K562 (cell line): ENCODE data around the gene PLAC9. TPM values are rescaled to one million over a fixed set of nuclear protein-coding genes. Genes with fewer than 3 reads are reported as not detected.

Experiments
- ATAC-seq: fragments of 200-7000 bp; cut with Tn5 transposase; 3 replicates; pipeline ENCODE4 v1.9.1; 2020; ENCODE audit warnings: moderate library complexity
- BruUV-seq: library from RNA; stranded (reverse); fragments of 400-500 nt; replicated peaks from 2 replicates; lab custom pipeline; 2021; lab: Mats Ljungman, UMichigan
- CTCF ChIA-PET: fragments of 300-600 bp; formaldehyde crosslinking; extraction: SDS; loops from one replicate; lab custom pipeline; 2021; ENCODE audit warnings: low intra/inter-chr PET ratio; lab: Yijun Ruan, JAX
- POLR2A ChIA-PET: fragments of 300-600, 350-650 bp; sonication (Branson Sonifier 250); formaldehyde crosslinking; extraction: SDS; loops from one replicate; lab custom pipeline; 2021; ENCODE audit warnings: antibody characterized with exemption, inconsistent platforms; lab: Yijun Ruan, JAX
- DNase-seq, 4 experiments: peaks; one replicate each; pipeline versions ENCODE4 v3.0.0 to v3.0.0-alpha.2; 2011 to 2018; ENCODE audit warnings: low spot score in 3 of 4, mixed read lengths in 3 of 4; ENCODE audit errors: extremely low read depth in 1 of 4
- FAIRE-seq: peaks from 2 replicates; lab custom pipeline; 2011; peaks lifted over from hg19 to GRCh38; lab: Jason Lieb, UNC
- H2AFZ ChIP-seq: 2 replicates; pipeline ENCODE4 v1.6.0; 2011; ENCODE audit warnings: low read depth, low read length, control low read depth, inconsistent platforms
- H3K27ac ChIP-seq: fragments of 200-600 bp; 3 replicates; pipeline ENCODE4 v1.8.0; 2011; ENCODE audit warnings: low read depth, mild to moderate bottlenecking, control low read depth, inconsistent platforms, low read length, moderate library complexity, mixed read lengths; ENCODE audit errors: extremely low read depth
- H3K27me3 ChIP-seq, 2 experiments: fragments of 300-600 bp in 1 of 2; 2 replicates in 1 of 2; 3 replicates in 1 of 2; pipeline versions ENCODE4 v1.6.0 to v1.8.0; 2011; ENCODE audit warnings: inconsistent platforms in 2 of 2, low read length in 2 of 2, mild to moderate bottlenecking in 1 of 2, mixed read lengths in 1 of 2, moderate library complexity in 1 of 2; ENCODE audit not compliant: control insufficient read depth in 2 of 2, insufficient read depth in 2 of 2
- H3K36me3 ChIP-seq: fragments of 300-600 bp; 3 replicates; pipeline ENCODE4 v1.8.0; 2011; ENCODE audit warnings: mild to moderate bottlenecking, low read length, inconsistent platforms; ENCODE audit not compliant: control insufficient read depth, insufficient read depth
- H3K4me1 ChIP-seq, 2 experiments: fragments of 200-600 bp in 1 of 2; replicated peaks in 1 of 2; 2 replicates in 1 of 2; 3 replicates in 1 of 2; pipeline versions ENCODE4 v1.5.1 to v1.8.0; 2011; ENCODE audit warnings: inconsistent platforms in 2 of 2, low read length in 2 of 2, mild to moderate bottlenecking in 1 of 2, mixed read lengths in 1 of 2, moderate library complexity in 1 of 2; ENCODE audit not compliant: control insufficient read depth in 2 of 2, insufficient read depth in 2 of 2
- H3K4me2 ChIP-seq: 2 replicates; pipeline ENCODE4 v1.6.1; 2011; ENCODE audit warnings: low read length, control low read depth, inconsistent platforms, mixed read lengths; ENCODE audit not compliant: insufficient read depth
- H3K4me3 ChIP-seq: fragments of 200-600 bp; sonication (generic), shearing (Covaris generic); 2 replicates; pipeline ENCODE4 v1.5.1; 2016; ENCODE audit warnings: control low read depth, inconsistent platforms
- H3K79me2 ChIP-seq: fragments of 200-600 bp; 3 replicates; pipeline ENCODE4 v1.8.0; 2011; ENCODE audit warnings: low read length, inconsistent platforms; ENCODE audit not compliant: control insufficient read depth, insufficient read depth
- H3K9ac ChIP-seq, 2 experiments: 2 replicates each; pipeline versions ENCODE4 v1.6.0 to v1.6.1; 2011; ENCODE audit warnings: low read depth in 2 of 2, low read length in 2 of 2, control low read depth in 1 of 2, inconsistent platforms in 1 of 2, mild to moderate bottlenecking in 1 of 2, mixed read lengths in 1 of 2; ENCODE audit not compliant: insufficient read depth in 1 of 2
- H3K9me1 ChIP-seq: one replicate; pipeline ENCODE4 v1.6.0; 2011; ENCODE audit warnings: inconsistent platforms, mild to moderate bottlenecking, low read length, moderate library complexity; ENCODE audit not compliant: control insufficient read depth, insufficient read depth
- H3K9me3 ChIP-seq: replicated peaks from 2 replicates; pipeline ENCODE4 v1.5.1; 2011; ENCODE audit warnings: low read depth, low read length, inconsistent platforms; ENCODE audit not compliant: control insufficient read depth, insufficient read depth
- H4K20me1 ChIP-seq: replicated peaks from 2 replicates; pipeline ENCODE4 v1.6.1; 2011; ENCODE audit warnings: low read length, inconsistent platforms, mixed read lengths; ENCODE audit not compliant: control insufficient read depth, insufficient read depth
- ATF7 ChIP-seq: fragments of 450-650 bp; IDR thresholded peaks from 2 replicates; pipeline ENCODE4 v1.7.1; 2014; ENCODE audit warnings: mild to moderate bottlenecking, moderate library complexity
- ZNF449 ChIP-seq: fragments of 250-450 bp; sonication (Bioruptor Pico); IDR thresholded peaks from 2 replicates; pipeline ENCODE4 v1.8.0; 2022; ENCODE audit warnings: moderate library complexity, mild to moderate bottlenecking, inconsistent platforms
- ZNF764 ChIP-seq: fragments of 250-450 bp; sonication (Bioruptor Pico); IDR thresholded peaks from 2 replicates; pipeline ENCODE4 v1.4.0; 2020; ENCODE audit warnings: low read depth, mild to moderate bottlenecking, moderate library complexity
- WGBS: fragments of 100-300 bp; shearing (Covaris generic); methylation state at CpG from one replicate; pipeline ENCODE4 v1.1.6; 2016; ENCODE audit warnings: low coverage, mixed read lengths; ENCODE audit not compliant: insufficient coverage; ENCODE audit errors: missing lambda C conversion rate; 5-methylcytosine and 5-hydroxymethylcytosine counted together
- in situ Hi-C: fragments of 300-500 bp; cut with MboI; formaldehyde crosslinking; loops from 4 replicates; pipeline ENCODE4 v1.15.0; 2018; ENCODE audit warnings: inconsistent platforms, mixed read lengths
- intact Hi-C: fragments of 100-400 bp; cut with micrococcal nuclease; formaldehyde crosslinking; loops from 2 replicates; pipeline ENCODE4 v1.14.2; 2022
- polyA plus RNA-seq, 8 experiments: library from polyadenylated mRNA; depleted of rRNA in 4 of 8; stranded (reverse) in 5 of 8; unstranded in 3 of 8; fragments of >200 nt; fragmentation: Nextera tagmentation in 2 of 8; fragmentation: Illumina TruSeq in 1 of 8; extraction: Ambion mirVana in 2 of 8; extraction: Trizol in 1 of 8; gene quantifications; 2 replicates each; pipeline versions ENCODE4 v1.2.1 to v1.2.3, GENCODE V29; 2011 to 2014; ENCODE audit warnings: inconsistent platforms in 1 of 8, missing spikeins in 1 of 8
- total RNA-seq, 7 experiments: library from RNA; depleted of rRNA in 6 of 7; stranded (reverse); fragments of >200 nt in 6 of 7; fragmentation: Illumina TruSeq in 2 of 7; extraction: Trizol in 2 of 7; gene quantifications; 2 replicates each; pipeline versions ENCODE4 v1.2.1 to v1.2.3, GENCODE V29; 2011 to 2021; ENCODE audit warnings: low replicate concordance in 1 of 7

The PLAC9 gene
- total and polyA plus RNA-seq, 9 of the 15 experiments (the other 6 are each of a cell fraction or from before 2014, with no cell fraction given) = not detected

GRCh38 chr10:80140251-80140650 lies 7.7 kb downstream of the PLAC9 start:
- POLR2A ChIA-PET = no interaction called here
- CTCF ChIA-PET = no interaction called here
- intact Hi-C loops = no loop called here
- in situ Hi-C loops = no loop called here
- no peaks in the 10 kb centered on the region for H3K9me1 ChIP-seq
- no peak overlapping the region for H2AFZ ChIP-seq
- H3K4me2 ChIP-seq = no peak overlapping the region
- H3K9me3 ChIP-seq = no peaks in the 10 kb centered on the region
- H3K27ac ChIP-seq = no peak overlapping the region
- WGBS = under 1% methylated on average over 7 of the region's 7 CpGs
- DNase-seq (no peak), FAIRE-seq (no peak), ATAC-seq (no peak)
- H3K79me2 ChIP-seq = no peaks in the 10 kb centered on the region
- no peak overlapping the region for H3K4me3 ChIP-seq
- peaks cover 0 to 9% of the 10 kb centered on the region in 2 experiments; a peak in 3 of 5 replicates for H3K4me1 ChIP-seq
- H3K36me3 ChIP-seq = no peaks in the 10 kb centered on the region
- BruUV-seq = no TSS peak
- no peak overlapping the region for H3K9ac ChIP-seq
- H4K20me1 ChIP-seq = peaks cover 5% of the 10 kb centered on the region
- H3K27me3 ChIP-seq = peaks cover 25 to 56% of the 10 kb centered on the region in 2 experiments
- TF ChIP-seq ZNF764 (CRISPR knock-in tag) = no peak

- Histone ChIP-seq H2AFZ (no peak overlapping the region), H3K27ac (no peak overlapping the region), H3K9me1 (no peaks in the 10 kb centered on the region), H3K27me3 (peaks cover 20 to 46% of the 10 kb centered on the region in 2 experiments), H3K4me3 (no peak overlapping the region), H3K4me1 (peaks cover 0 to 9% of the 10 kb centered on the region in 2 experiments; a peak in 3 of 5 replicates), H3K4me2 (no peak overlapping the region), H3K9me3 (no peaks in the 10 kb centered on the region), H4K20me1 (peaks cover 5% of the 10 kb centered on the region), H3K9ac (peak overlapping the region in 1 of 2 experiments; percentile 39; a peak in 1 of 4 replicates), H3K36me3 (no peaks in the 10 kb centered on the region), H3K79me2 (no peaks in the 10 kb centered on the region)
- WGBS = 3% methylated on average over 16 of the region's 19 CpGs
- DNase-seq = peak in 1 of 4 experiments; percentile 7
- ChIA-PET POLR2A (no interaction called here), CTCF (no interaction called here)
- FAIRE-seq = no peak
- in situ Hi-C loops (no loop called here), intact Hi-C loops (no loop called here)
- no TSS peak for BruUV-seq
- no peak for ATAC-seq
- TF ChIP-seq ZNF449 (CRISPR knock-in tag) = no peak
- TF ChIP-seq ATF7 = no peak
Observed at GRCh38 chr10:80141696-80142460, 9.3 kb downstream of the PLAC9 start.
